Cardiac septum (tissue), 1 donor: Measurements from ENCODE around the gene FANCE. TPM values are rescaled to one million over a fixed set of nuclear protein-coding genes. Genes with fewer than 3 reads are reported as not detected.

Experiments used
- DNase-seq: peaks from one replicate; pipeline ENCODE4 v3.0.0-alpha.2; 2020; ENCODE audit warnings: low spot score
- intact Hi-C: fragments of 100-400 bp; cut with DNase I; formaldehyde crosslinking; loops from one replicate; pipeline ENCODE4 v1.14.0; 2022
- total RNA-seq: library from RNA; stranded (reverse); fragmentation: NEBNext Ultra II Directional; extraction: Animal tissue kit (Norgen Biotek cat#: 25700); gene quantifications from one replicate; pipeline ENCODE4 v1.2.1, GENCODE V29; 2021
- donor health status: DM: no; HTN: no; CAD: no.

The FANCE gene
- total RNA-seq, 1 donor from 2014 or later, result 2.9 TPM

GRCh38 chr6:35454391-35455110 lies 2.4 kb downstream of the FANCE start:
- intact Hi-C loops, result no loop called here
- no peak for DNase-seq

- no peak for DNase-seq
Measured at GRCh38 chr6:35457907-35458306, 5.8 kb downstream of the FANCE start.

GRCh38 chr6:35461270-35461669 lies 9.1 kb downstream of the FANCE start:
- no peak for DNase-seq
- intact Hi-C loops, result no loop called here

More at GRCh38 chr6:35457907-35458306, 5.8 kb downstream of the FANCE start:
- intact Hi-C loops, result no loop called here

- intact Hi-C loops, result no loop called here
- DNase-seq, result no peak
Measured at GRCh38 chr6:35463292-35463691, 11.2 kb downstream of the FANCE start.

- intact Hi-C loops, result loop anchor here (5.0 kb wide), 1 partner anchor 123 kb away; the partner anchor contains the start of gene PPARD
- DNase-seq, result no peak
Measured at GRCh38 chr6:35465646-35466045, 13.5 kb downstream of the FANCE start.

- intact Hi-C loops, result loop anchor here (5.0 kb wide), 1 partner anchor 126 kb away; the partner anchor contains the start of gene PPARD
Measured at GRCh38 chr6:35468181-35468979, 16.2 kb downstream of the FANCE start, which contains the start of gene RPL10A. TSS of gene RPL10A (plus strand) at chr6:35468401. CDS start at chr6:35468435, 34 bp downstream.

GRCh38 chr6:35468980-35469750 lies 17.0 kb downstream of the FANCE start:
- intact Hi-C loops, result loop anchor here (5.0 kb wide), 1 partner anchor 127 kb away; the partner anchor contains the start of gene PPARD
- no peak for DNase-seq

More at GRCh38 chr6:35468181-35468979, 16.2 kb downstream of the FANCE start, which contains the start of gene RPL10A:
- DNase-seq, result peak; percentile 97

- DNase-seq, result no peak
- intact Hi-C loops, result loop anchor here (5.0 kb wide), 1 partner anchor 128 kb away; the partner anchor contains the start of gene PPARD
Measured at GRCh38 chr6:35469751-35470662, 17.9 kb downstream of the FANCE start.

- DNase-seq, result no peak
- intact Hi-C loops, result no loop called here
Measured at GRCh38 chr6:35470663-35471120, 18.6 kb downstream of the FANCE start.

- intact Hi-C loops, result no loop called here
- DNase-seq, result no peak
Measured at GRCh38 chr6:35471836-35472345, 19.8 kb downstream of the FANCE start.

- intact Hi-C loops, result no loop called here
- no peak for DNase-seq
Measured at GRCh38 chr6:35473075-35473849, 21.1 kb downstream of the FANCE start.

GRCh38 chr6:35473850-35474130 lies 21.7 kb downstream of the FANCE start:
- intact Hi-C loops, result no loop called here
- DNase-seq, result no peak

GRCh38 chr6:35474131-35474941 lies 22.2 kb downstream of the FANCE start:
- intact Hi-C loops, result no loop called here
- no peak for DNase-seq

GRCh38 chr6:35474942-35475570 lies 22.9 kb downstream of the FANCE start:
- DNase-seq, result no peak
- intact Hi-C loops, result no loop called here

GRCh38 chr6:35475573-35475972 lies 23.4 kb downstream of the FANCE start:
- DNase-seq, result no peak

GRCh38 chr6:35476004-35476403 lies 23.9 kb downstream of the FANCE start:
- intact Hi-C loops, result no loop called here
- DNase-seq, result no peak

More at GRCh38 chr6:35475573-35475972, 23.4 kb downstream of the FANCE start:
- intact Hi-C loops, result no loop called here
